B cell (primary cell): ENCODE measurements around the gene SLC36A1. TPM values are rescaled to one million over a fixed set of nuclear protein-coding genes. Genes with fewer than 3 reads are reported as not detected.

Source experiments
- ATAC-seq: fragments of 200-7000 bp; cut with Tn5 transposase; one replicate; pipeline ENCODE4 v1.10.0; 2021; ENCODE audit warnings: low read depth, mild to moderate bottlenecking, moderate number of reproducible peaks, moderate library complexity
- CTCF ChIA-PET: fragments of 350-600 bp; sonication (Branson Sonifier 250); formaldehyde crosslinking; loops from one replicate; lab custom pipeline; 2021; ENCODE audit warnings: antibody characterized with exemption, inconsistent platforms; lab: Charles Lee
- POLR2A ChIA-PET: fragments of 350-600 bp; sonication (Branson Sonifier 250); formaldehyde crosslinking; loops from one replicate; lab custom pipeline; 2021; ENCODE audit warnings: antibody characterized with exemption; lab: Charles Lee
- DNase-seq: peaks from one replicate; pipeline ENCODE4 v3.0.0; 2013
- H2AFZ ChIP-seq: 2 replicates; pipeline ENCODE4 v1.6.1; 2012; ENCODE audit warnings: mild to moderate bottlenecking, low read depth, low read length; ENCODE audit not compliant: insufficient read depth, poor library complexity, severe bottlenecking
- H3K27ac ChIP-seq, 2 donors: 1 replicate in 1 of 2; 2 replicates in 1 of 2; pipeline ENCODE4 v1.5.1; 2012 to 2013; ENCODE audit warnings: low read length in 2 of 2, mild to moderate bottlenecking in 2 of 2, moderate library complexity in 1 of 2
- H3K27me3 ChIP-seq, 4 experiments: fragments of 200-600 bp in 1 of 4; sonication (generic) in 1 of 4; replicated peaks in 1 of 4; 1 replicate in 2 of 4; 2 replicates in 2 of 4; pipeline versions ENCODE4 v1.6.1 to v1.7.0; 2013 to 2016; ENCODE audit warnings: low read length in 3 of 4, mild to moderate bottlenecking in 2 of 4, mixed read lengths in 1 of 4, moderate library complexity in 1 of 4; ENCODE audit not compliant: insufficient read depth in 4 of 4, control insufficient read depth in 3 of 4; ENCODE audit errors: control extremely low read depth in 1 of 4
- H3K36me3 ChIP-seq, 2 experiments: replicated peaks in 1 of 2; 1 replicate in 1 of 2; 2 replicates in 1 of 2; pipeline versions ENCODE4 v1.6.1 to v1.7.1; 2013; ENCODE audit warnings: low read length in 1 of 2; ENCODE audit not compliant: insufficient read depth in 2 of 2, control insufficient read depth in 1 of 2; ENCODE audit errors: control extremely low read depth in 1 of 2, extremely low read depth in 1 of 2
- H3K4me1 ChIP-seq, 2 donors: fragments of 200-600 bp in 1 of 2; sonication (generic) in 1 of 2; 1 replicate in 1 of 2; 2 replicates in 1 of 2; pipeline versions ENCODE4 v1.5.1 to v1.6.1; 2013 to 2017; ENCODE audit warnings: low read length in 2 of 2; ENCODE audit not compliant: control insufficient read depth in 2 of 2, insufficient read depth in 2 of 2
- H3K4me2 ChIP-seq: replicated peaks from 2 replicates; pipeline ENCODE3; 2012; ENCODE audit warnings: mild to moderate bottlenecking, low read depth, low read length; ENCODE audit not compliant: poor library complexity, severe bottlenecking
- H3K4me3 ChIP-seq, 5 experiments: fragments of 200-600 bp in 1 of 5; sonication (generic) in 1 of 5; 1 replicate in 3 of 5; 2 replicates in 2 of 5; pipeline versions ENCODE4 v1.5.1 to v1.7.0; 2011 to 2016; ENCODE audit warnings: low read length in 4 of 5, mild to moderate bottlenecking in 4 of 5, low read depth in 2 of 5, control low read depth in 1 of 5, moderate library complexity in 1 of 5; ENCODE audit not compliant: insufficient read depth in 1 of 5; ENCODE audit errors: control extremely low read depth in 1 of 5, extremely low read depth in 1 of 5
- H3K79me2 ChIP-seq: fragments of 200-600 bp; sonication (generic); one replicate; pipeline ENCODE4 v1.6.0; 2016; ENCODE audit warnings: low read length; ENCODE audit not compliant: control insufficient read depth, insufficient read depth
- H3K9ac ChIP-seq: fragments of 200-600 bp; sonication (generic); 2 replicates; pipeline ENCODE4 v1.6.1; 2017; ENCODE audit warnings: mild to moderate bottlenecking, low read length, moderate library complexity
- H3K9me3 ChIP-seq, 3 donors: one replicate each; pipeline versions ENCODE4 v1.6.1 to v1.7.1; 2013; ENCODE audit warnings: low read length in 2 of 3; ENCODE audit not compliant: control insufficient read depth in 2 of 3, insufficient read depth in 1 of 3; ENCODE audit errors: control extremely low read depth in 1 of 3
- H4K20me1 ChIP-seq: 2 replicates; pipeline ENCODE4 v1.6.0; 2012; ENCODE audit warnings: mild to moderate bottlenecking, low read length; ENCODE audit not compliant: insufficient read depth, control insufficient read depth, poor library complexity, severe bottlenecking
- H3K27ac Mint-ChIP-seq: one replicate; pipeline ENCODE4 v1.8.0; 2021; ENCODE audit warnings: mixed read lengths
- H3K27me3 Mint-ChIP-seq: one replicate; pipeline ENCODE4 v1.8.0; 2021; ENCODE audit warnings: mixed read lengths
- H3K4me1 Mint-ChIP-seq: one replicate; pipeline ENCODE4 v1.8.0; 2021; ENCODE audit warnings: mixed read lengths
- H3K4me3 Mint-ChIP-seq: one replicate; pipeline ENCODE4 v1.8.0; 2021; ENCODE audit warnings: mixed read lengths
- H3K9me3 Mint-ChIP-seq: one replicate; pipeline ENCODE4 v1.8.0; 2022; ENCODE audit warnings: mixed read lengths; ENCODE audit not compliant: insufficient read depth
- EZH2 ChIP-seq: IDR thresholded peaks from 2 replicates; pipeline ENCODE4 v1.6.1; 2012; ENCODE audit warnings: borderline replicate concordance, low read depth, mild to moderate bottlenecking, moderate library complexity, low read length; ENCODE audit not compliant: insufficient read depth, poor library complexity, severe bottlenecking
- WGBS: methylation state at CpG from one replicate; pipeline ENCODE4 v1.1.5; 2013; ENCODE audit warnings: missing lambda C conversion rate; ENCODE audit not compliant: insufficient coverage; 5-methylcytosine and 5-hydroxymethylcytosine counted together
- intact Hi-C: fragments of 100-400 bp; cut with micrococcal nuclease; formaldehyde crosslinking; loops from one replicate; pipeline ENCODE4 v1.10.0; 2022
- polyA plus RNA-seq: library from polyadenylated mRNA; depleted of rRNA; stranded (reverse); fragments of >200 nt; gene quantifications from 2 replicates; pipeline ENCODE4 v1.2.3, GENCODE V29; 2012
- total RNA-seq, 2 donors: library from RNA; stranded (reverse); fragments of 120-200 nt in 1 of 2; gene quantifications; 1 replicate in 1 of 2; 2 replicates in 1 of 2; pipeline versions ENCODE4 v1.2.3 to v1.2.4, GENCODE V29; 2013 to 2022
- TF ChIP-seq, protein P1 (sequence below): fragments of 200-600 bp; IDR thresholded peaks from one replicate; pipeline ENCODE4 v1.8.0; 2022; ENCODE audit warnings: antibody characterized with exemption, mild to moderate bottlenecking

The SLC36A1 gene
- total and polyA plus RNA-seq, 2 donors (not counting 1 experiment from before 2014, with no cell fraction given) = 4.0 to 15.1 TPM

DNA sequence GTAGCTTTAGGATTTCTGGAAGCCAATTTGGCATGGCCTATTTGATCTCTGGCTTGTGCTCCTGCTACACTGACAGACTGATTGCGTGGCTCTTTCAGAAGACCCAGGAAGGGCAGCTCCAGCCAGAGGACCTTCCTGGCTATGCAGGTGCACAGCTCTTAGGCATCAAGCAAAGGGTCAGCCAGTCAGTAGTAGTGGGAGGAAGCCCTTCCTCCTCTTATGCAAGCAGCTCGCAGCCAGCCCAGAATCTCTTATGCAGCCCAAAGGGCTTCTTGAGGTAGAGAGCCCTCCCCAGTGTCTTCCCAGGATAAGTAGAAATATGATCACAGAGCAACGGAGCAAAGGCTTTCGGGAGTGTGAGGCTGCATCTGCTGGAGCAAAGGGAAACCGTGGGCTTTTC, 43.2 kb downstream of the SLC36A1 start:
- H3K4me2 ChIP-seq = no peak overlapping the region
- POLR2A ChIA-PET = no interaction called here
- intact Hi-C loops = no loop called here
- H3K27ac Mint-ChIP-seq = no peak overlapping the region
- TF ChIP-seq, protein P1, sequence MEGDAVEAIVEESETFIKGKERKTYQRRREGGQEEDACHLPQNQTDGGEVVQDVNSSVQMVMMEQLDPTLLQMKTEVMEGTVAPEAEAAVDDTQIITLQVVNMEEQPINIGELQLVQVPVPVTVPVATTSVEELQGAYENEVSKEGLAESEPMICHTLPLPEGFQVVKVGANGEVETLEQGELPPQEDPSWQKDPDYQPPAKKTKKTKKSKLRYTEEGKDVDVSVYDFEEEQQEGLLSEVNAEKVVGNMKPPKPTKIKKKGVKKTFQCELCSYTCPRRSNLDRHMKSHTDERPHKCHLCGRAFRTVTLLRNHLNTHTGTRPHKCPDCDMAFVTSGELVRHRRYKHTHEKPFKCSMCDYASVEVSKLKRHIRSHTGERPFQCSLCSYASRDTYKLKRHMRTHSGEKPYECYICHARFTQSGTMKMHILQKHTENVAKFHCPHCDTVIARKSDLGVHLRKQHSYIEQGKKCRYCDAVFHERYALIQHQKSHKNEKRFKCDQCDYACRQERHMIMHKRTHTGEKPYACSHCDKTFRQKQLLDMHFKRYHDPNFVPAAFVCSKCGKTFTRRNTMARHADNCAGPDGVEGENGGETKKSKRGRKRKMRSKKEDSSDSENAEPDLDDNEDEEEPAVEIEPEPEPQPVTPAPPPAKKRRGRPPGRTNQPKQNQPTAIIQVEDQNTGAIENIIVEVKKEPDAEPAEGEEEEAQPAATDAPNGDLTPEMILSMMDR = no peak
- TF ChIP-seq EZH2 = no peak
- 97% methylated on average over 4 of the region's 5 CpGs for WGBS
- H2AFZ ChIP-seq = no peak overlapping the region
- H4K20me1 ChIP-seq = no peaks in the 10 kb centered on the region
- H3K4me3 Mint-ChIP-seq = no peak overlapping the region
- H3K9me3 ChIP-seq = no peaks in the 10 kb centered on the region
- DNase-seq (no peak), ATAC-seq (no peak)
- H3K79me2 ChIP-seq = no peaks in the 10 kb centered on the region
- H3K27me3 ChIP-seq = no peaks in the 10 kb centered on the region
- no peaks in the 10 kb centered on the region for H3K27me3 Mint-ChIP-seq
- H3K36me3 ChIP-seq = peaks cover 2 to 22% of the 10 kb centered on the region in 2 experiments
- H3K9ac ChIP-seq = no peak overlapping the region
- no peak overlapping the region for H3K27ac ChIP-seq
- no peaks in the 10 kb centered on the region for H3K4me1 ChIP-seq
- CTCF ChIA-PET = interaction anchor here (1.1 kb wide), 1 partner anchor 162 kb away, joined by 3 read pairs; no protein-coding TSS in a partner anchor
- H3K4me3 ChIP-seq = no peak overlapping the region
- no peaks in the 10 kb centered on the region for H3K9me3 Mint-ChIP-seq
- H3K4me1 Mint-ChIP-seq = no peaks in the 10 kb centered on the region

DNA sequence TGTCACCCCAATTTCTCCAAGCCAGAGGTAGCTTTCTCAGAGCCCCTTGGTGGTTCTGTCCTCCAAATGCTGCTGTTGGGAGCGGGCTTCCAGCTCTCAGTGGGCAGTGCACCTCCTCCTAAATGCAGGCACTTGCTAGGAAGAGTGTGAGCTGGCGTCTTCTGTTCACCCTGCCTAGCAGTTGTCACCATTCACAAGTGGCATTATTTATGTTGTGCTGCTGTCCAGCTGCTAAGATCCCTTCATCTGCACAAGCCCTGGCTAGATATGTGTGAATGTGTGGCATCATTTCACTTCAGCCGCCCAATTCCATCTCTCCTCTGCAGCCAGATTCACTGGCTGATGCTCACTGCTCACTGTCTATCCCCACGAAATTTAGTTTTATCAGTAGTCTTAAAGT, 43.7 kb downstream of the SLC36A1 start:
- peaks cover 2 to 18% of the 10 kb centered on the region in 2 experiments for H3K36me3 ChIP-seq
- no peak overlapping the region for H3K4me3 ChIP-seq
- TF ChIP-seq, protein P1 = no peak
- TF ChIP-seq EZH2 = no peak
- H3K79me2 ChIP-seq = no peaks in the 10 kb centered on the region
- WGBS = 100% methylated on average over 1 of the region's 4 CpGs
- DNase-seq (no peak), ATAC-seq (no peak)
- H3K27me3 ChIP-seq = no peaks in the 10 kb centered on the region
- CTCF ChIA-PET = interaction anchor here (0.6 to 1.1 kb wide), 2 partner anchors 18 to 161 kb away, joined by 3 read pairs; no protein-coding TSS in a partner anchor
- Mint-ChIP-seq H3K4me1 (no peaks in the 10 kb centered on the region), H3K27me3 (no peaks in the 10 kb centered on the region), H3K4me3 (no peak overlapping the region), H3K27ac (no peak overlapping the region), H3K9me3 (no peaks in the 10 kb centered on the region)
- no peaks in the 10 kb centered on the region for H3K9me3 ChIP-seq
- intact Hi-C loops = no loop called here
- H2AFZ ChIP-seq = no peak overlapping the region
- POLR2A ChIA-PET = no interaction called here
- no peak overlapping the region for H3K9ac ChIP-seq
- H3K4me2 ChIP-seq = no peak overlapping the region
- H3K27ac ChIP-seq = no peak overlapping the region
- no peaks in the 10 kb centered on the region for H4K20me1 ChIP-seq
- no peaks in the 10 kb centered on the region for H3K4me1 ChIP-seq
